HG03135 (cell line): ENCODE results near the gene CD34.
A peak's percentile ranks its signal among the peaks of the same experiment; 100 is the strongest.

Experiments used
- ATAC-seq: cut with Tn5 transposase; IDR thresholded peaks from one replicate; pipeline ENCODE4 v1.9.1; 2021; ENCODE audit warnings: mild to moderate bottlenecking, moderate library complexity; ENCODE audit not compliant: unreplicated experiment

The CD34 gene

GRCh38 chr1:207901041-207901653, 9.8 kb downstream of the CD34 start:
- no peak for ATAC-seq

DNA sequence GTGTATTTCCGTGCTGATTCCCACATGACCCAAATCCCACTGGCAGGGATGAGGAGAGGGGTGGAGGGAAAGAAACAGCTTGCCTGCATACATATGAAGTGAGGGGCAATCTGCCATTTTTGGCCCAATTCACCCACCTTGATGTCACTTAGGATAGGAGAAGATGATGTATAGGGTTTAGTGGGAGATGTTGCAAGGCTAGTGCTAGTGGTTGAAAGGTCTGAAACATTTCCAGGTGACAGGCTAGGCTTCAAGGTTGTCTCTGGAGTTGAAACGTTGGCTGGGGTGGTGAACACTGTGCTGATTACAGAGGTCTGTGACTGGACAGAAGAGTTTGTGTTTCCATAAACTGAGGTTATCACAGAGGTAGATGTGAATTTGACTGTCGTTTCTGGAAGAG, 12.1 kb downstream of the CD34 start:
- ATAC-seq, result no peak

GRCh38 chr1:207898260-207898659, 12.7 kb downstream of the CD34 start:
- ATAC-seq, result no peak

- ATAC-seq, result no peak
Observed at GRCh38 chr1:207897188-207897587, 13.7 kb downstream of the CD34 start.

GRCh38 chr1:207896547-207896946, 14.4 kb downstream of the CD34 start:
- ATAC-seq, result no peak

- ATAC-seq, result no peak
Observed at GRCh38 chr1:207894704-207895103, 16.2 kb downstream of the CD34 start.

GRCh38 chr1:207893737-207894582, 17.0 kb downstream of the CD34 start:
- ATAC-seq, result no peak

- ATAC-seq, result no peak
Observed at GRCh38 chr1:207892764-207893163, 18.2 kb downstream of the CD34 start.

DNA sequence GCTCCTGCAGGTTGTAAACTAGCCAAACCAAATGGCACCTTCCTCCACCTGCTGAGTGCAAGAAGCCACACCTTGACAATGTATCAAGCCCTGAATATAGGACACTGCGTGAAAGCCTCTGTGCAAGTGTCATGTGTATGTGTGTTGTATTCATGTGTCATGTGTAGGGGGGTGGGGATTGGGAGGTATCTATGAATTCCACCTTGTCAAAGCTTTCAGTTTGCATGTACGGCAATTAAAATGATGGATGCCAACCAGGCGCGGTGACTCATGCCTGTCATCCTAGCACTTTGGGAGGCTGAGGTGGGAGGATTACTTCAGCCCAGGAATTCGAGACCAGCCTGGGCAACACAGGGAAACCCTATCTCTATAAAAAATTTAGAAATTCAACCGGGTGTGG, 19.8 kb downstream of the CD34 start:
- no peak for ATAC-seq

DNA sequence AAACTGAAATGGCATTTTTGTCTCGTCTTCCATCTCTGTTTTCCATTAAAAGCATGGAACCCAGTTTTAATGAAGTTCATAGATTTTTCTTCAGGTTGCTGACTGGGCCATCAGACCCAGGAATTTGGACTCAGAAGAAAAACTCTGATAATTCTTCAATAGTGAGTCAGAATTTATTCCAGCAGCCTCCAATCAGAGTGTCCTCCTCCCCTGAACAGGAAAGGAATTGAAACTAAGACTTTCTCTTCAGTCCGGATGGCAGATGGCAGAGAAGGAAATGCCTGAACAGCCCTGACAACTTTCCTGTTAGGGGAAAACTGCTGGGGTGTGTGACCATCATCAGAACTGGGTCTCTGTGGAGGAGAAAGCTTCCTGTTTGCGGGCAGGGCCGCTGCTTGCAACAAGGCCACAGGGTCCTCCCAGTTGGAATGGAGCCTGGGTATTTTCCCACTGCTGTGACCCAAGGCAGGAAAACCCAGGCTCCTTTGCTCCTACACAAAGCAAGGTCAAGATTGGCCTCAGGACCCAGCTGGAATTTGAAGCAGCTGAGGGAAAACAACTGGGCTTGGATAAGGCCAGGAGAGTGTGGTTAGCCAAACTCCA, 20.7 kb downstream of the CD34 start:
- ATAC-seq, result no peak

GRCh38 chr1:207888652-207889051, 22.3 kb downstream of the CD34 start:
- ATAC-seq, result no peak

- ATAC-seq, result no peak
Observed at GRCh38 chr1:207887542-207888201, 23.3 kb downstream of the CD34 start.

GRCh38 chr1:207886227-207886626, 24.7 kb downstream of the CD34 start:
- no peak for ATAC-seq

DNA sequence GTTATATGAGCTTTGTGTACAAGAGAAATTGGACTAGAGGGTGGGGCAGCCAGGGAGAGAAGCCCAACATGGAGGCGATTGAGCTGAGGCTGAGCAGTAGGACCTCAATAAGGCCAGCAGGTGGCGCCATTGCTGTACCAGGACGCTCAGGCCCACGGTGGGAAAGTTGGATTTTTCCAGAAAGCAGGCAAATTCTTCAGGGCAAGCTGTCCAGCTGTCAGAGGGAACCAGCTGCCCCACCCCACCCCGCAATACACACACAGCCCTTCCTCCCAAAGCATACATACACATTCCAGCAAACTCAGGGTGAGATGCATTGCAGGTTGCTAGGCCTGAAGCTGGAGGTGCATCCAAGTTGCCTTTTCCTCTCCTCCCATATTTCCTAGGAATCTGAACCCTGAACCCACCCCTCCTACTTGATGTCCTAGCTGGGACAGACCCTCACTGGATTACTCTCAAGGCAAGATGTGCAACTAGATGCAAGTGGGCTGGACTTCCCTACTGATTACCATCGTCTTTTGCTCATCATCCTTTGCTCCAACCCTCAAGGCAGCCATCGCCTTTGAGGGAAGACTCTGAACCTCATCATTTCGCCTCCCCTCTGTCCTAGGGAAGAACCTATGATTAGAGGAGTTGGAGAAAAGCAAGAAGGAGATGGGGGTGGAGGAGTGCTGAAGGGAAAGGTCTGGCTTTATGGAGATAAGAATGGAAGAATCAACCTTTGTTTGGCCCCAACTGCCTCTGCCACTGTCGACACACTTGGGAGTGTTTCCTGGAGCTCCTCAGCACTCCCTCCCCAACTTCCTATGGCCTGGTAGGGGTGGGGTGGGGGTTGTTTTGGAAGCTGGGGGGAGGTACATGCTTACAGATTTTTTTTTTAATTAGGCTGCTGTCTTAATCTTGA, 25.5 kb downstream of the CD34 start:
- peak; percentile 70 for ATAC-seq

GRCh38 chr1:207884266-207885029, 26.5 kb downstream of the CD34 start:
- no peak for ATAC-seq

GRCh38 chr1:207883660-207884250, 27.2 kb downstream of the CD34 start:
- no peak for ATAC-seq

DNA sequence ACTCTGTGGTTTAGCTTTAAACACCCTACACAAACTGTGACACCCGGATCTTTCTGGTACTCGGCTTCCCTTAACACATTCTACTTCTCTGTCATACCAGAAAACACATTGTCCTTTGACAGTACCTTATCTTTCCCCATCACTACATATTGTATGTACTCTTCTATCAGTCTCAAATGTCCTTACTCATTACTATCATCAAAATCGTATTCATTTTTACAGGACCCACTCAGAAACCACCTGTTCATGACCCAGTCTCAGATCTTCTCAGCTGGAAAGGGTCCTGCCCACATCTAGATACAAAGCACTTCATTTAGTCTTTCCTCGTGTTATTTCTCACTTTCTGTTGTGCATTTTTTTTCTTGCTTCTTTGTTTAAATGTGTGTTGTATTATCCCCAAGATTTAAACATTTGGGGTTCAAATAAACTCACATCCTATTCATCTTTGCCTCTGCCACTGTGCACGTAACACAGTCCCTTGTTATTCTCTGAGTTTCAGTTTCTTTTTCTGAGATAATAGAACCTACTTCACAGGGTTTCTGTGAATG, 27.7 kb downstream of the CD34 start:
- no peak for ATAC-seq

- ATAC-seq, result no peak
Observed at GRCh38 chr1:207882692-207883091, 28.2 kb downstream of the CD34 start.

DNA sequence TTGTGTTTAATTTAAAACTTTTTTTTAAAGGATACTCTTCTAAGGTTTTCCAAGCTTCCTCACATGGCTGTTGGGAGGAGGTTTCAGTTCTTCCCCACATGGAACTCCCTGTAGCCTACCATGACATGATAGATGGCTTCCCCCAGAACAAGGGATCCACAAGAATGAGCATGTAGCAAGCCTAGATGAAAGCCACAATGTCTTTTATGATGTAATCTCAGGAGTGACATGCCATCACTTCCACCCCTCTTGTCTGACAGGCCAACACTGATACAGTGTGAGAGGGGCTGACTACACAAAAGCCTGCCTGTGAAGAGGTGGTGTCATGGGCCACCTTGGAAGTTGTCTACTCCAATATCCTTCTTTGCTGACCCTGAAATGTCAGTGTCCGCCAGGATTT, 32.0 kb downstream of the CD34 start:
- no peak for ATAC-seq
